Liver (tissue), 3 donors: Measurements from ENCODE around the gene AADACL4.

Experiments used
- ATF3 ChIP-seq: IDR thresholded peaks from 2 replicates; pipeline ENCODE4 v1.6.1; 2016; ENCODE audit warnings: antibody characterized with exemption
- CTCF ChIP-seq: fragments of 150-350 bp; IDR thresholded peaks from 2 replicates; pipeline ENCODE4 v1.5.1; 2017; ENCODE audit warnings: improper control_type of control experiment, low read depth, low read length; ENCODE audit not compliant: missing input control
- GABPA ChIP-seq, 2 donors: IDR thresholded peaks in 1 of 2; conservative IDR thresholded peaks in 1 of 2; 2 replicates each; pipeline ENCODE4 v1.6.1; 2016; ENCODE audit warnings: antibody characterized with exemption in 2 of 2, mild to moderate bottlenecking in 1 of 2, moderate library complexity in 1 of 2
- JUND ChIP-seq, 2 donors: IDR thresholded peaks; 2 replicates each; pipeline ENCODE4 v1.6.1; 2016; ENCODE audit warnings: antibody characterized with exemption in 2 of 2
- MAX ChIP-seq: IDR thresholded peaks from 2 replicates; pipeline ENCODE4 v1.6.1; 2016; ENCODE audit warnings: antibody characterized with exemption
- NR2F2 ChIP-seq: IDR thresholded peaks from 2 replicates; pipeline ENCODE4 v1.6.1; 2016; ENCODE audit warnings: antibody characterized with exemption
- RAD21 ChIP-seq, 2 donors: IDR thresholded peaks; 2 replicates each; pipeline ENCODE4 v1.6.1; 2016; ENCODE audit warnings: antibody characterized with exemption in 2 of 2, mild to moderate bottlenecking in 2 of 2
- RXRA ChIP-seq, 2 donors: IDR thresholded peaks; 2 replicates each; pipeline ENCODE4 v1.6.1; 2017 to 2018; ENCODE audit warnings: antibody characterized with exemption in 2 of 2, mild to moderate bottlenecking in 1 of 2
- TAF1 ChIP-seq: conservative IDR thresholded peaks from 2 replicates; pipeline ENCODE4 v1.6.1; 2016; ENCODE audit warnings: antibody characterized with exemption, mild to moderate bottlenecking
- TF ChIP-seq, protein P1 (sequence below): IDR thresholded peaks from 2 replicates; pipeline ENCODE4 v1.6.1; 2016; ENCODE audit warnings: antibody characterized with exemption, mild to moderate bottlenecking
- TF ChIP-seq, protein P2 (sequence below): IDR thresholded peaks from 2 replicates; pipeline ENCODE4 v1.6.1; 2016; ENCODE audit warnings: antibody characterized with exemption
- donor health status: healthy.
- donor health status: healthy.

DNA sequence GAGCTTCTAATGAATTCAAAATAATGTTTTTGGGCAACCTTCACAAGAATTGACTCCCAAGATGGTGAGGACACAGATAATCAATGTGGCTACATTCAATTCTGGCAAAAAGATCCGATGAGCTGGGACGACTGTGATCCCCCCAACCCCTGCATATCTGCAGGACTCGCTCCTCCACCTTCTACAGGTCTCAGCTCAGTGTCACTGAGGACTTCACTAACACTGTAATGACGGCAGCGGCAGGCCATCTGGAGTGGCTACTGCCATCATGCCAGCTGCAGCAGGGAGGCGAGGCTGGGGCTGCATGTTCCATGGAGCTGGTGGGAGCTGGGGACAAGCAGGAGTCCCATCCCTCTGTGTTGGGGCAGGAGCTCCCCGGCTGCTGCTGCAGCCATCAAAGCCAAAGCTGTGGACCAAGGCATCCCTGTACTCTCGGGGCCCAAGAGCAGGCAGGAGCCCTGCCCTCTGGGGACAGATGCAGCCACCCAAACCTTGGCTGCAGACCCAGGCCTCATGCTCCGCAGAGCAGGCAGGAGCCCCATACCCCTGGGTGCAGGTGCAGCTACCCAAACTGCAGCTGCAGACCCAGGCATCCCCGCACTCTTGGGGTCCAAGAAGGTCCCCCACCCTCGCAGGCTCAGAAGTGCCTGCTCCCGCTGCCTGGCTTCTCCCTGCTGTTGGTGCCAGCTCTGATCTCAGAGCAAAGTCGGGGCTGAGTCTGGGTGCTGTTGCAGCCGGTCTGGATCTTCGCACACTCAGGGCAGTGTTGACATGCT lies 13.7 kb upstream of the AADACL4 start:
- TF ChIP-seq CTCF (no peak), TAF1 (no peak), RXRA (IDR thresholded peaks at IDR 0.05) (no peak), ATF3 (no peak), RAD21 (IDR thresholded peaks at IDR 0.05) (no peak), NR2F2 (no peak), MAX (no peak), GABPA (IDR thresholded peaks at IDR 0.05 in 1 of 2, conservative IDR thresholded peaks at IDR 0.05 in 1 of 2) (no peak), JUND (IDR thresholded peaks at IDR 0.05) (no peak)
- TF ChIP-seq, protein P1, sequence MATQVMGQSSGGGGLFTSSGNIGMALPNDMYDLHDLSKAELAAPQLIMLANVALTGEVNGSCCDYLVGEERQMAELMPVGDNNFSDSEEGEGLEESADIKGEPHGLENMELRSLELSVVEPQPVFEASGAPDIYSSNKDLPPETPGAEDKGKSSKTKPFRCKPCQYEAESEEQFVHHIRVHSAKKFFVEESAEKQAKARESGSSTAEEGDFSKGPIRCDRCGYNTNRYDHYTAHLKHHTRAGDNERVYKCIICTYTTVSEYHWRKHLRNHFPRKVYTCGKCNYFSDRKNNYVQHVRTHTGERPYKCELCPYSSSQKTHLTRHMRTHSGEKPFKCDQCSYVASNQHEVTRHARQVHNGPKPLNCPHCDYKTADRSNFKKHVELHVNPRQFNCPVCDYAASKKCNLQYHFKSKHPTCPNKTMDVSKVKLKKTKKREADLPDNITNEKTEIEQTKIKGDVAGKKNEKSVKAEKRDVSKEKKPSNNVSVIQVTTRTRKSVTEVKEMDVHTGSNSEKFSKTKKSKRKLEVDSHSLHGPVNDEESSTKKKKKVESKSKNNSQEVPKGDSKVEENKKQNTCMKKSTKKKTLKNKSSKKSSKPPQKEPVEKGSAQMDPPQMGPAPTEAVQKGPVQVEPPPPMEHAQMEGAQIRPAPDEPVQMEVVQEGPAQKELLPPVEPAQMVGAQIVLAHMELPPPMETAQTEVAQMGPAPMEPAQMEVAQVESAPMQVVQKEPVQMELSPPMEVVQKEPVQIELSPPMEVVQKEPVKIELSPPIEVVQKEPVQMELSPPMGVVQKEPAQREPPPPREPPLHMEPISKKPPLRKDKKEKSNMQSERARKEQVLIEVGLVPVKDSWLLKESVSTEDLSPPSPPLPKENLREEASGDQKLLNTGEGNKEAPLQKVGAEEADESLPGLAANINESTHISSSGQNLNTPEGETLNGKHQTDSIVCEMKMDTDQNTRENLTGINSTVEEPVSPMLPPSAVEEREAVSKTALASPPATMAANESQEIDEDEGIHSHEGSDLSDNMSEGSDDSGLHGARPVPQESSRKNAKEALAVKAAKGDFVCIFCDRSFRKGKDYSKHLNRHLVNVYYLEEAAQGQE: no peak
- TF ChIP-seq, protein P2, sequence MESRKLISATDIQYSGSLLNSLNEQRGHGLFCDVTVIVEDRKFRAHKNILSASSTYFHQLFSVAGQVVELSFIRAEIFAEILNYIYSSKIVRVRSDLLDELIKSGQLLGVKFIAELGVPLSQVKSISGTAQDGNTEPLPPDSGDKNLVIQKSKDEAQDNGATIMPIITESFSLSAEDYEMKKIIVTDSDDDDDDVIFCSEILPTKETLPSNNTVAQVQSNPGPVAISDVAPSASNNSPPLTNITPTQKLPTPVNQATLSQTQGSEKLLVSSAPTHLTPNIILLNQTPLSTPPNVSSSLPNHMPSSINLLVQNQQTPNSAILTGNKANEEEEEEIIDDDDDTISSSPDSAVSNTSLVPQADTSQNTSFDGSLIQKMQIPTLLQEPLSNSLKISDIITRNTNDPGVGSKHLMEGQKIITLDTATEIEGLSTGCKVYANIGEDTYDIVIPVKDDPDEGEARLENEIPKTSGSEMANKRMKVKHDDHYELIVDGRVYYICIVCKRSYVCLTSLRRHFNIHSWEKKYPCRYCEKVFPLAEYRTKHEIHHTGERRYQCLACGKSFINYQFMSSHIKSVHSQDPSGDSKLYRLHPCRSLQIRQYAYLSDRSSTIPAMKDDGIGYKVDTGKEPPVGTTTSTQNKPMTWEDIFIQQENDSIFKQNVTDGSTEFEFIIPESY: no peak
